Activated naive CD4-positive, alpha-beta T cell treated with anti-CD3 and anti-CD28 coated beads for 36 hours (primary cell): Measurements from ENCODE around the gene NEUROG3. TPM values are rescaled to one million over a fixed set of nuclear protein-coding genes. Genes with fewer than 3 reads are reported as not detected.
"Not testable (repeated sequence)": the region's sequence is repeated elsewhere in the genome, so short reads cannot be mapped to it uniquely, and the experiment has no call there.

Experiments used
- CTCF ChIA-PET: fragments of 350-600 bp; sonication (Branson Sonifier 250); formaldehyde crosslinking; loops from one replicate; lab custom pipeline; 2021; ENCODE audit warnings: antibody characterized with exemption; lab: Charles Lee
- DNase-seq: peaks from one replicate; pipeline ENCODE4 v3.0.0-alpha.2; 2020
- H3K27ac Mint-ChIP-seq: one replicate; pipeline ENCODE4 v1.8.0; 2021; ENCODE audit warnings: mild to moderate bottlenecking, mixed read lengths
- H3K27me3 Mint-ChIP-seq: one replicate; pipeline ENCODE4 v1.8.0; 2021; ENCODE audit warnings: low read depth, mixed read lengths
- H3K36me3 Mint-ChIP-seq: one replicate; pipeline ENCODE4 v1.8.0; 2021; ENCODE audit warnings: low read depth, mixed read lengths
- H3K4me1 Mint-ChIP-seq: one replicate; pipeline ENCODE4 v1.8.0; 2021; ENCODE audit warnings: low read depth, mixed read lengths
- H3K4me3 Mint-ChIP-seq: one replicate; pipeline ENCODE4 v1.8.0; 2021; ENCODE audit warnings: mild to moderate bottlenecking, moderate library complexity, mixed read lengths
- H3K9me3 Mint-ChIP-seq: one replicate; pipeline ENCODE4 v1.8.0; 2021; ENCODE audit warnings: mixed read lengths
- intact Hi-C: fragments of 100-400 bp; cut with micrococcal nuclease; formaldehyde crosslinking; loops from one replicate; pipeline ENCODE4 v1.15.1; 2023
- total RNA-seq, 2 experiments: library from RNA; stranded (reverse); gene quantifications; one replicate each; pipeline ENCODE4 v1.2.3, GENCODE V29; 2021

Gene NEUROG3
- total RNA-seq, 2 experiments from 2014 or later = not detected

GRCh38 chr10:69537449-69537848 lies 35.8 kb downstream of the NEUROG3 start:
- CTCF ChIA-PET = no interaction called here
- intact Hi-C loops = no loop called here
- Mint-ChIP-seq H3K4me3 (no peak overlapping the region), H3K9me3 (peaks cover 18% of the 10 kb centered on the region), H3K4me1 (no peaks in the 10 kb centered on the region), H3K36me3 (no peaks in the 10 kb centered on the region), H3K27me3 (no peaks in the 10 kb centered on the region), H3K27ac (no peak overlapping the region)
- no peak for DNase-seq

GRCh38 chr10:69536521-69536920 lies 36.7 kb downstream of the NEUROG3 start:
- CTCF ChIA-PET = not testable (repeated sequence)

GRCh38 chr10:69533658-69534057 lies 39.6 kb downstream of the NEUROG3 start:
- CTCF ChIA-PET = interaction anchor here (1.0 kb wide), 1 partner anchor 107 kb away, joined by 3 read pairs; no protein-coding TSS in a partner anchor
- no peak overlapping the region for H3K4me3 Mint-ChIP-seq
- H3K36me3 Mint-ChIP-seq = no peaks in the 10 kb centered on the region
- H3K27me3 Mint-ChIP-seq = no peaks in the 10 kb centered on the region
- no peak for DNase-seq
- H3K4me1 Mint-ChIP-seq = no peaks in the 10 kb centered on the region
- peaks cover 8% of the 10 kb centered on the region for H3K9me3 Mint-ChIP-seq
- intact Hi-C loops = no loop called here
- no peak overlapping the region for H3K27ac Mint-ChIP-seq

More at GRCh38 chr10:69536521-69536920, 36.7 kb downstream of the NEUROG3 start:
- H3K4me1 Mint-ChIP-seq, intact Hi-C loops, H3K27me3 Mint-ChIP-seq, H3K36me3 Mint-ChIP-seq, H3K4me3 Mint-ChIP-seq, DNase-seq, H3K27ac Mint-ChIP-seq: not testable (repeated sequence)
- peaks cover 13% of the 10 kb centered on the region for H3K9me3 Mint-ChIP-seq

GRCh38 chr10:69527961-69528360 lies 45.3 kb downstream of the NEUROG3 start:
- Mint-ChIP-seq H3K27ac (no peak overlapping the region), H3K36me3 (no peaks in the 10 kb centered on the region), H3K9me3 (no peaks in the 10 kb centered on the region), H3K4me1 (no peaks in the 10 kb centered on the region), H3K27me3 (no peaks in the 10 kb centered on the region), H3K4me3 (no peak overlapping the region)
- intact Hi-C loops = no loop called here
- CTCF ChIA-PET = interaction anchor here (1.2 to 2.7 kb wide), 2 partner anchors 11 to 12 kb away, joined by 3 to 9 read pairs; no protein-coding TSS in a partner anchor
- DNase-seq = no peak

Other genes with a start within 250 kb of the NEUROG3 start
- gene TACR2, start 156.5 kb downstream of the NEUROG3 start, total RNA-seq = not detected
- 1 to 10 TPM in 1 of 2 experiments, under 1 TPM in 1; 0.72 to 1.1 TPM for gene TSPAN15, start 122.0 kb downstream of the NEUROG3 start, total RNA-seq
- gene FAM241B, start 56.8 kb upstream of the NEUROG3 start, total RNA-seq = 10 to 100 TPM; 11.1 to 12.3 TPM
- gene COL13A1, start 228.5 kb upstream of the NEUROG3 start, total RNA-seq = not detected